PC-9 (cell line): ENCODE results near the gene ADAMTS19. TPM values are rescaled to one million over a fixed set of nuclear protein-coding genes. Genes with fewer than 3 reads are reported as not detected.

Source experiments
- BruUV-seq: library from RNA; stranded (reverse); fragments of 400-500 nt; replicated peaks from 2 replicates; lab custom pipeline; 2021; lab: Mats Ljungman, UMichigan
- CTCF ChIA-PET: fragments of 300-600 bp; sonication (Branson Sonifier 250); formaldehyde crosslinking; loops from one replicate; lab custom pipeline; 2022; ENCODE audit warnings: antibody characterized with exemption; lab: Charles Lee
- POLR2A ChIA-PET: fragments of 300-600 bp; sonication (Branson Sonifier 250); formaldehyde crosslinking; loops from one replicate; lab custom pipeline; 2022; ENCODE audit warnings: antibody characterized with exemption; ENCODE audit not compliant: unreplicated experiment; lab: Charles Lee
- DNase-seq, 2 experiments: peaks; one replicate each; pipeline versions ENCODE4 v3.0.0 to v3.0.0-alpha.2; 2015 to 2022; ENCODE audit warnings: mixed read lengths in 1 of 2
- H2AFZ ChIP-seq: fragments of 200-600 bp; sonication (generic); 2 replicates; pipeline ENCODE4 v1.8.1; 2017; ENCODE audit warnings: antibody characterized with exemption
- H3F3A ChIP-seq: fragments of 200-600 bp; sonication (generic); 2 replicates; pipeline ENCODE4 v1.8.1; 2017; ENCODE audit warnings: antibody characterized with exemption, mild to moderate bottlenecking, low read depth; ENCODE audit not compliant: insufficient read depth
- H3K27ac ChIP-seq: fragments of 200-600 bp; sonication (generic); 2 replicates; pipeline ENCODE4 v1.6.1; 2016; ENCODE audit warnings: mixed run types
- H3K27me3 ChIP-seq: fragments of 200-600 bp; sonication (generic); 2 replicates; pipeline ENCODE4 v1.6.1; 2016; ENCODE audit warnings: low read depth, mixed run types; ENCODE audit not compliant: insufficient read depth
- H3K36me3 ChIP-seq: fragments of 200-600 bp; sonication (generic); 2 replicates; pipeline ENCODE4 v1.6.1; 2016; ENCODE audit warnings: low read depth, mixed run types
- H3K4me1 ChIP-seq: fragments of 200-600 bp; sonication (generic); replicated peaks from 2 replicates; pipeline ENCODE4 v1.6.1; 2016; ENCODE audit warnings: mixed run types; ENCODE audit not compliant: insufficient read depth
- H3K4me2 ChIP-seq: fragments of 200-600 bp; sonication (generic); 2 replicates; pipeline ENCODE4 v1.6.1; 2017; ENCODE audit warnings: mixed run types
- H3K4me3 ChIP-seq: fragments of 200-600 bp; sonication (generic); 2 replicates; pipeline ENCODE4 v1.6.1; 2016; ENCODE audit warnings: mixed run types
- H3K79me2 ChIP-seq: fragments of 200-600 bp; sonication (generic); 2 replicates; pipeline ENCODE4 v1.6.1; 2017; ENCODE audit warnings: low read depth, mixed run types
- H3K9me2 ChIP-seq: fragments of 200-600 bp; sonication (generic); 2 replicates; pipeline ENCODE4 v1.8.1; 2017; ENCODE audit warnings: mild to moderate bottlenecking; ENCODE audit not compliant: insufficient read depth
- H3K9me3 ChIP-seq: fragments of 200-600 bp; sonication (generic); 2 replicates; pipeline ENCODE4 v1.8.1; 2016; ENCODE audit warnings: low read depth; ENCODE audit not compliant: insufficient read depth
- H4K20me1 ChIP-seq: fragments of 200-600 bp; sonication (generic); 2 replicates; pipeline ENCODE4 v1.8.1; 2017; ENCODE audit not compliant: insufficient read depth
- EZH2 ChIP-seq: fragments of 200-600 bp; sonication (generic); IDR thresholded peaks from 2 replicates; pipeline ENCODE4 v1.8.0; 2017; ENCODE audit warnings: antibody characterized with exemption, low read depth
- intact Hi-C: fragments of 100-400 bp; cut with micrococcal nuclease; formaldehyde crosslinking; loops from one replicate; pipeline ENCODE4 v1.10.0; 2022; ENCODE audit not compliant: unreplicated experiment
- total RNA-seq: library from RNA; stranded (reverse); gene quantifications from 2 replicates; pipeline ENCODE4 v1.2.3, GENCODE V29; 2021
- TF ChIP-seq, protein P1 (sequence below): fragments of 200-600 bp; sonication (generic); conservative IDR thresholded peaks from 2 replicates; pipeline ENCODE4 v1.6.1; 2017; ENCODE audit warnings: mixed run types, antibody characterized with exemption, mild to moderate bottlenecking, moderate library complexity

The ADAMTS19 gene
- total RNA-seq, 1 experiment from 2014 or later: not detected

DNA sequence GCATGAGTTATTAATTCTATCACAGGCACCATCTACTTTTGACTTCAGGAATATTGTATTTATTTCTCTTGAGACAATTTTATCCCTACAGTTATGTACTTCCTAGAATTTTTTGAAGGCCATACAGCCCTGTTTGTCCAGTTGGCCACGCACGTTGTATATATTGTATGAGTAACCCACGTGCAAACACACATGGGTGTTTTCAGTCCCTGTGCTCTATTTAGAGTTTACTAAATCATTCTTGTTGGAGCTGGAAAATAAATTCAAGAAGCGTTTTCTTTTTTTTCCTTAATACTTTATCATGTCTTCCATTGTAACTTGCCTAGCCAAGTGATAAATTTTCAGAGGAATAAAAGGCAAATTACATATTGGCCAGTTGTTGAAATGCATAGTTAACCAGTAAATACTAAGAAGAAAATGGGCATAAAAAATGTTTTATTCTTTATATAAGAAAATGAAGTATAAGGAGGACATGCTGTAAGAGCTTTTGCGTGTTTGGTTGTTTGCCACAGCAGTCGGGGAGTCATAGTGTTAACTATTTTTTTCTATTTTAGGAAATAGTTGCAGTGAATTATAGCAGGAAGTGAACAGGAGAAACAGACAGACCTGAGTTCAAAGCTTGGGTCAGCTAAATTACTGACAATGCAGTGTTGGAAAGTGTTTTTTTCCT is 201.4 kb downstream of the ADAMTS19 start:
- Histone ChIP-seq H3F3A (no peaks in the 10 kb centered on the region), H4K20me1 (no peaks in the 10 kb centered on the region), H3K9me3 (no peaks in the 10 kb centered on the region), H3K36me3 (no peaks in the 10 kb centered on the region), H3K27ac (no peak overlapping the region), H3K9me2 (no peaks in the 10 kb centered on the region), H3K4me1 (no peaks in the 10 kb centered on the region), H3K27me3 (no peaks in the 10 kb centered on the region), H3K79me2 (no peaks in the 10 kb centered on the region), H3K4me3 (no peak overlapping the region), H3K4me2 (no peak overlapping the region), H2AFZ (no peak overlapping the region)
- ChIA-PET CTCF (no interaction called here), POLR2A (no interaction called here)
- TF ChIP-seq, protein P1, sequence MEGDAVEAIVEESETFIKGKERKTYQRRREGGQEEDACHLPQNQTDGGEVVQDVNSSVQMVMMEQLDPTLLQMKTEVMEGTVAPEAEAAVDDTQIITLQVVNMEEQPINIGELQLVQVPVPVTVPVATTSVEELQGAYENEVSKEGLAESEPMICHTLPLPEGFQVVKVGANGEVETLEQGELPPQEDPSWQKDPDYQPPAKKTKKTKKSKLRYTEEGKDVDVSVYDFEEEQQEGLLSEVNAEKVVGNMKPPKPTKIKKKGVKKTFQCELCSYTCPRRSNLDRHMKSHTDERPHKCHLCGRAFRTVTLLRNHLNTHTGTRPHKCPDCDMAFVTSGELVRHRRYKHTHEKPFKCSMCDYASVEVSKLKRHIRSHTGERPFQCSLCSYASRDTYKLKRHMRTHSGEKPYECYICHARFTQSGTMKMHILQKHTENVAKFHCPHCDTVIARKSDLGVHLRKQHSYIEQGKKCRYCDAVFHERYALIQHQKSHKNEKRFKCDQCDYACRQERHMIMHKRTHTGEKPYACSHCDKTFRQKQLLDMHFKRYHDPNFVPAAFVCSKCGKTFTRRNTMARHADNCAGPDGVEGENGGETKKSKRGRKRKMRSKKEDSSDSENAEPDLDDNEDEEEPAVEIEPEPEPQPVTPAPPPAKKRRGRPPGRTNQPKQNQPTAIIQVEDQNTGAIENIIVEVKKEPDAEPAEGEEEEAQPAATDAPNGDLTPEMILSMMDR: no peak
- no peak for TF ChIP-seq EZH2
- intact Hi-C loops: no loop called here
- BruUV-seq: no TSS peak
- no peak for DNase-seq

DNA sequence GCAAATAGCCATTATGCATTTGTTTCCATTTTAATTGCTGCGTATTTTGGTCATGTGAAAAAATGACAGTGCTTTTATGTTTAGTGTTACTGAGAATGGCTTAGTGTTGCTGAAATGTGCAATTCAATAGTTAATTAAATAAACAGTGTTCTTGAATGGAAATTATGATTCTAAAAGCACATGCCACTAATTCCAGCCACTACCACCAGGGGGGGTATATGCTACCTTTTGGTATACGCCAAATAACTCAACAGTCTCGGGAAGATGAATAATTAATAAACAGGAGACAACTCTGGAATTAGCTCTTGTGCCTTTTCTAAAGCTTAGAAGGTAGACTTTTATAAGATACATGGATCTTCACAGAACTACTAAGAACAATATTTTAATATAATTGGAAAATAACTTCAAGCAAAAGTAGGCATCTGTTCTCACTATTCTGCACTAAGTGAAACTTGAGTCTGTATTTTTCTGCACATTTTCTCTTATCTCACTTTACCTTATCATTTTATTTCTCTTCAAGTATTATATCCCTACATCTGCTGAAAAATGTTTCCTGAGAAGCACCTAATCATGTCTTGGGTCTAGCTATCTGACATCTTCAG is 204.3 kb downstream of the ADAMTS19 start:
- H2AFZ ChIP-seq: no peak overlapping the region

DNA sequence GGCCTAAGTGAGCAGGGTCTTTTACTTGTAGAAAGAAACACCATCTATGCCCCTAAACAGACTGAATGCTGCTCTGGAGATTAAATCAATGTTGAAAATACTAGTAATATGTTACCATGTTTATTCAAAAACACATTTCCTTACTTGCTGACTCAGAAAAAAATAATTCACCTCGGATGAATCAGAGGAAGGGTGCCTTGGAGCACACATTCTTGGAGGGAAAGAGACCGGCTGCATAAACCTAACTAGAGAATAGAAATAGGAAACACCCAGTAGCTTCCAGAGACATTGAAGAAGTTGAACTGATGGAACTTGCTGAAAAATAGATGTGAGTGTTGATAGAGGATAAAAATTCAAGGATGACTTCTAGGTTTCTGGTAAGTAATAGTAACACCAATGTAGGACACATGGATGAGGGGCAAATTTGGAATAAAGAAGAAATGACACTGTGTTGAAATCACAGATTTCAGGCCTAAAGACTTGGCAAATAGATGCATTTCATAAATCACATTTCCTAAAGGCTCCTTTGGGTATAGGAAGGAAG is 210.9 kb downstream of the ADAMTS19 start:
- no peak overlapping the region for H3K27ac ChIP-seq
- no peak overlapping the region for H3K4me3 ChIP-seq
- H3K4me1 ChIP-seq: no peaks in the 10 kb centered on the region
- H3K79me2 ChIP-seq: no peaks in the 10 kb centered on the region
- H3K9me2 ChIP-seq: no peaks in the 10 kb centered on the region
- BruUV-seq: no TSS peak
- H3K9me3 ChIP-seq: no peaks in the 10 kb centered on the region
- intact Hi-C loops: no loop called here
- TF ChIP-seq, protein P1: no peak
- no peaks in the 10 kb centered on the region for H3F3A ChIP-seq
- ChIA-PET CTCF (no interaction called here), POLR2A (no interaction called here)
- H3K27me3 ChIP-seq: no peaks in the 10 kb centered on the region
- DNase-seq: no peak
- H3K36me3 ChIP-seq: no peaks in the 10 kb centered on the region
- H3K4me2 ChIP-seq: no peak overlapping the region
- no peak overlapping the region for H2AFZ ChIP-seq
- H4K20me1 ChIP-seq: no peaks in the 10 kb centered on the region

More for the DNA sequence above, 204.3 kb downstream of the ADAMTS19 start:
- POLR2A ChIA-PET: no interaction called here
- Histone ChIP-seq H3K4me2 (no peak overlapping the region), H3K9me2 (no peaks in the 10 kb centered on the region), H4K20me1 (no peaks in the 10 kb centered on the region), H3F3A (no peaks in the 10 kb centered on the region), H3K9me3 (no peaks in the 10 kb centered on the region), H3K4me3 (no peak overlapping the region), H3K79me2 (no peaks in the 10 kb centered on the region), H3K36me3 (no peaks in the 10 kb centered on the region), H3K27ac (no peak overlapping the region), H3K4me1 (no peaks in the 10 kb centered on the region), H3K27me3 (no peaks in the 10 kb centered on the region)
- no TSS peak for BruUV-seq
- CTCF ChIA-PET: no interaction called here
- peak in 1 of 2 experiments; percentile 19 for DNase-seq
- intact Hi-C loops: loop anchor here (1.0 kb wide), 1 partner anchor 103 kb away; no protein-coding TSS in a partner anchor
- no peak for TF ChIP-seq EZH2
- TF ChIP-seq, protein P1: peak; percentile 88
